Type B pancreatic cell (in vitro differentiated cells): ENCODE results near the gene PASD1. TPM values are rescaled to one million over a fixed set of nuclear protein-coding genes. Genes with fewer than 3 reads are reported as not detected.

Experiments used
- DNase-seq: peaks from one replicate; pipeline ENCODE4 v3.0.0; 2021; ENCODE audit warnings: mixed read lengths; ENCODE audit not compliant: unreplicated experiment; ENCODE audit errors: extremely low spot score
- H3K27ac Mint-ChIP-seq: 2 replicates; pipeline ENCODE4 v1.8.0; 2021; ENCODE audit warnings: mild to moderate bottlenecking, mixed read lengths
- H3K27me3 Mint-ChIP-seq: 2 replicates; pipeline ENCODE4 v1.8.0; 2021; ENCODE audit warnings: mixed read lengths
- H3K36me3 Mint-ChIP-seq: 2 replicates; pipeline ENCODE4 v1.8.0; 2021; ENCODE audit warnings: mixed read lengths
- H3K4me1 Mint-ChIP-seq: one replicate; pipeline ENCODE4 v1.8.0; 2021; ENCODE audit warnings: mixed read lengths; ENCODE audit not compliant: unreplicated experiment
- H3K4me3 Mint-ChIP-seq: 2 replicates; pipeline ENCODE4 v1.8.0; 2021; ENCODE audit warnings: mild to moderate bottlenecking, mixed read lengths
- H3K9me3 Mint-ChIP-seq: 2 replicates; pipeline ENCODE4 v1.8.0; 2021; ENCODE audit warnings: mixed read lengths
- CTCF ChIP-seq: fragments of 200-600 bp; sonication (generic); conservative IDR thresholded peaks from 2 replicates; pipeline ENCODE4 v1.5.0; 2021; ENCODE audit warnings: antibody characterized with exemption, mild to moderate bottlenecking
- total RNA-seq: library from RNA; stranded (reverse); gene quantifications from 2 replicates; pipeline ENCODE4 v1.2.1, GENCODE V29; 2021; ENCODE audit warnings: low replicate concordance

The PASD1 gene
- total RNA-seq, 1 donor from 2014 or later: not detected

- no peak overlapping the region for H3K27ac Mint-ChIP-seq
- no peaks in the 10 kb centered on the region for H3K4me1 Mint-ChIP-seq
- TF ChIP-seq CTCF: no peak
- no peaks in the 10 kb centered on the region for H3K36me3 Mint-ChIP-seq
- DNase-seq: no peak
- no peak overlapping the region for H3K4me3 Mint-ChIP-seq
- no peaks in the 10 kb centered on the region for H3K9me3 Mint-ChIP-seq
- H3K27me3 Mint-ChIP-seq: no peaks in the 10 kb centered on the region
Measured at GRCh38 chrX:151710457-151710856, 147.0 kb downstream of the PASD1 start.

GRCh38 chrX:151711154-151711553, 147.7 kb downstream of the PASD1 start:
- Mint-ChIP-seq H3K4me3 (no peak overlapping the region), H3K4me1 (no peaks in the 10 kb centered on the region), H3K36me3 (no peaks in the 10 kb centered on the region), H3K9me3 (no peaks in the 10 kb centered on the region), H3K27ac (no peak overlapping the region), H3K27me3 (no peaks in the 10 kb centered on the region)
- no peak for DNase-seq
- TF ChIP-seq CTCF: no peak

GRCh38 chrX:151711787-151712186, 148.3 kb downstream of the PASD1 start:
- no peak for TF ChIP-seq CTCF
- DNase-seq: no peak
- Mint-ChIP-seq H3K9me3 (no peaks in the 10 kb centered on the region), H3K4me1 (no peaks in the 10 kb centered on the region), H3K27ac (no peak overlapping the region), H3K36me3 (no peaks in the 10 kb centered on the region), H3K27me3 (peaks cover 5% of the 10 kb centered on the region), H3K4me3 (no peak overlapping the region)

GRCh38 chrX:151712253-151712652, 148.8 kb downstream of the PASD1 start:
- H3K27ac Mint-ChIP-seq: no peak overlapping the region
- no peaks in the 10 kb centered on the region for H3K9me3 Mint-ChIP-seq
- peaks cover 5% of the 10 kb centered on the region for H3K27me3 Mint-ChIP-seq
- H3K36me3 Mint-ChIP-seq: no peaks in the 10 kb centered on the region
- no peak overlapping the region for H3K4me3 Mint-ChIP-seq
- H3K4me1 Mint-ChIP-seq: no peaks in the 10 kb centered on the region
- no peak for TF ChIP-seq CTCF
- DNase-seq: no peak

GRCh38 chrX:151713849-151714248, 150.4 kb downstream of the PASD1 start:
- H3K9me3 Mint-ChIP-seq: no peaks in the 10 kb centered on the region
- H3K4me1 Mint-ChIP-seq: no peaks in the 10 kb centered on the region
- no peak overlapping the region for H3K27ac Mint-ChIP-seq
- no peaks in the 10 kb centered on the region for H3K36me3 Mint-ChIP-seq
- peaks cover 5% of the 10 kb centered on the region for H3K27me3 Mint-ChIP-seq
- TF ChIP-seq CTCF: peak; percentile 58
- H3K4me3 Mint-ChIP-seq: no peak overlapping the region
- DNase-seq: no peak

- Mint-ChIP-seq H3K36me3 (no peaks in the 10 kb centered on the region), H3K4me1 (no peaks in the 10 kb centered on the region), H3K27ac (no peak overlapping the region), H3K27me3 (peaks cover 5% of the 10 kb centered on the region), H3K4me3 (no peak overlapping the region), H3K9me3 (no peaks in the 10 kb centered on the region)
- DNase-seq: no peak
- no peak for TF ChIP-seq CTCF
Measured at GRCh38 chrX:151714362-151714761, 150.9 kb downstream of the PASD1 start.
